GM23338 (cell line): ENCODE measurements around the gene PLEKHG5.

ENCODE experiments used
- CREB1 ChIP-seq: fragments of 250-450 bp; sonication (Bioruptor Pico); IDR thresholded peaks from 2 replicates; pipeline ENCODE4 v1.5.0; 2020; ENCODE audit warnings: low read depth, mild to moderate bottlenecking, moderate library complexity
- EZH2 ChIP-seq: fragments of 200-600 bp; sonication (generic); IDR thresholded peaks from one replicate; pipeline ENCODE4 v1.8.0; 2017; ENCODE audit warnings: antibody characterized with exemption, mild to moderate bottlenecking, low read depth; ENCODE audit not compliant: unreplicated experiment
- EZH2phosphoT487 ChIP-seq: fragments of 200-600 bp; sonication (generic); IDR thresholded peaks from one replicate; pipeline ENCODE4 v1.8.1; 2018; ENCODE audit warnings: antibody characterized with exemption; ENCODE audit not compliant: unreplicated experiment
- JUNB ChIP-seq: IDR thresholded peaks from one replicate; pipeline ENCODE4 v1.6.1; 2016; ENCODE audit warnings: antibody characterized with exemption; ENCODE audit not compliant: unreplicated experiment
- NANOG ChIP-seq: IDR thresholded peaks from 2 replicates; pipeline ENCODE4 v1.6.1; 2016; ENCODE audit warnings: antibody characterized with exemption, borderline replicate concordance
- POLR2AphosphoS5 ChIP-seq: IDR thresholded peaks from 2 replicates; pipeline ENCODE4 v1.6.1; 2016; ENCODE audit warnings: antibody characterized with exemption, low read depth
- STAT1 ChIP-seq: IDR thresholded peaks from one replicate; pipeline ENCODE4 v1.6.1; 2016; ENCODE audit warnings: antibody characterized with exemption; ENCODE audit not compliant: unreplicated experiment
- ZNF114 ChIP-seq: fragments of 250-450 bp; sonication (Bioruptor Pico); IDR thresholded peaks from 2 replicates; pipeline ENCODE4 v1.5.0; 2020; ENCODE audit warnings: mild to moderate bottlenecking, moderate library complexity
- ZNF462 ChIP-seq: fragments of 250-450 bp; sonication (Bioruptor Pico); IDR thresholded peaks from 2 replicates; pipeline ENCODE4 v1.5.0; 2020; ENCODE audit warnings: mild to moderate bottlenecking, moderate library complexity
- TF ChIP-seq, protein P1 (sequence below), 2 experiments: fragments of 200-600 bp in 1 of 2; sonication (generic) in 1 of 2; conservative IDR thresholded peaks; 2 replicates each; pipeline versions ENCODE4 v1.5.1 to v1.6.1; 2016 to 2017; ENCODE audit warnings: antibody characterized with exemption in 2 of 2, low read depth in 2 of 2, mild to moderate bottlenecking in 2 of 2, moderate library complexity in 1 of 2
- TF ChIP-seq, protein P2 (sequence below): IDR thresholded peaks from 2 replicates; pipeline ENCODE4 v1.6.1; 2016; ENCODE audit warnings: antibody characterized with exemption
- TF ChIP-seq, protein P3 (sequence below): IDR thresholded peaks from one replicate; pipeline ENCODE4 v1.6.1; 2018; ENCODE audit warnings: antibody characterized with exemption; ENCODE audit not compliant: unreplicated experiment

- TF ChIP-seq POLR2AphosphoS5 = no peak
- TF ChIP-seq, protein P1, sequence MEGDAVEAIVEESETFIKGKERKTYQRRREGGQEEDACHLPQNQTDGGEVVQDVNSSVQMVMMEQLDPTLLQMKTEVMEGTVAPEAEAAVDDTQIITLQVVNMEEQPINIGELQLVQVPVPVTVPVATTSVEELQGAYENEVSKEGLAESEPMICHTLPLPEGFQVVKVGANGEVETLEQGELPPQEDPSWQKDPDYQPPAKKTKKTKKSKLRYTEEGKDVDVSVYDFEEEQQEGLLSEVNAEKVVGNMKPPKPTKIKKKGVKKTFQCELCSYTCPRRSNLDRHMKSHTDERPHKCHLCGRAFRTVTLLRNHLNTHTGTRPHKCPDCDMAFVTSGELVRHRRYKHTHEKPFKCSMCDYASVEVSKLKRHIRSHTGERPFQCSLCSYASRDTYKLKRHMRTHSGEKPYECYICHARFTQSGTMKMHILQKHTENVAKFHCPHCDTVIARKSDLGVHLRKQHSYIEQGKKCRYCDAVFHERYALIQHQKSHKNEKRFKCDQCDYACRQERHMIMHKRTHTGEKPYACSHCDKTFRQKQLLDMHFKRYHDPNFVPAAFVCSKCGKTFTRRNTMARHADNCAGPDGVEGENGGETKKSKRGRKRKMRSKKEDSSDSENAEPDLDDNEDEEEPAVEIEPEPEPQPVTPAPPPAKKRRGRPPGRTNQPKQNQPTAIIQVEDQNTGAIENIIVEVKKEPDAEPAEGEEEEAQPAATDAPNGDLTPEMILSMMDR (conservative IDR thresholded peaks at IDR 0.05; ENCODE audit: low read depth in 2 of 2) = no peak
- TF ChIP-seq EZH2 = no peak
- no peak for TF ChIP-seq EZH2phosphoT487
- TF ChIP-seq JUNB = no peak
- no peak for TF ChIP-seq CREB1 (CRISPR knock-in tag)
- TF ChIP-seq, protein P2, sequence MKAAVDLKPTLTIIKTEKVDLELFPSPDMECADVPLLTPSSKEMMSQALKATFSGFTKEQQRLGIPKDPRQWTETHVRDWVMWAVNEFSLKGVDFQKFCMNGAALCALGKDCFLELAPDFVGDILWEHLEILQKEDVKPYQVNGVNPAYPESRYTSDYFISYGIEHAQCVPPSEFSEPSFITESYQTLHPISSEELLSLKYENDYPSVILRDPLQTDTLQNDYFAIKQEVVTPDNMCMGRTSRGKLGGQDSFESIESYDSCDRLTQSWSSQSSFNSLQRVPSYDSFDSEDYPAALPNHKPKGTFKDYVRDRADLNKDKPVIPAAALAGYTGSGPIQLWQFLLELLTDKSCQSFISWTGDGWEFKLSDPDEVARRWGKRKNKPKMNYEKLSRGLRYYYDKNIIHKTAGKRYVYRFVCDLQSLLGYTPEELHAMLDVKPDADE = no peak
- TF ChIP-seq, protein P3, sequence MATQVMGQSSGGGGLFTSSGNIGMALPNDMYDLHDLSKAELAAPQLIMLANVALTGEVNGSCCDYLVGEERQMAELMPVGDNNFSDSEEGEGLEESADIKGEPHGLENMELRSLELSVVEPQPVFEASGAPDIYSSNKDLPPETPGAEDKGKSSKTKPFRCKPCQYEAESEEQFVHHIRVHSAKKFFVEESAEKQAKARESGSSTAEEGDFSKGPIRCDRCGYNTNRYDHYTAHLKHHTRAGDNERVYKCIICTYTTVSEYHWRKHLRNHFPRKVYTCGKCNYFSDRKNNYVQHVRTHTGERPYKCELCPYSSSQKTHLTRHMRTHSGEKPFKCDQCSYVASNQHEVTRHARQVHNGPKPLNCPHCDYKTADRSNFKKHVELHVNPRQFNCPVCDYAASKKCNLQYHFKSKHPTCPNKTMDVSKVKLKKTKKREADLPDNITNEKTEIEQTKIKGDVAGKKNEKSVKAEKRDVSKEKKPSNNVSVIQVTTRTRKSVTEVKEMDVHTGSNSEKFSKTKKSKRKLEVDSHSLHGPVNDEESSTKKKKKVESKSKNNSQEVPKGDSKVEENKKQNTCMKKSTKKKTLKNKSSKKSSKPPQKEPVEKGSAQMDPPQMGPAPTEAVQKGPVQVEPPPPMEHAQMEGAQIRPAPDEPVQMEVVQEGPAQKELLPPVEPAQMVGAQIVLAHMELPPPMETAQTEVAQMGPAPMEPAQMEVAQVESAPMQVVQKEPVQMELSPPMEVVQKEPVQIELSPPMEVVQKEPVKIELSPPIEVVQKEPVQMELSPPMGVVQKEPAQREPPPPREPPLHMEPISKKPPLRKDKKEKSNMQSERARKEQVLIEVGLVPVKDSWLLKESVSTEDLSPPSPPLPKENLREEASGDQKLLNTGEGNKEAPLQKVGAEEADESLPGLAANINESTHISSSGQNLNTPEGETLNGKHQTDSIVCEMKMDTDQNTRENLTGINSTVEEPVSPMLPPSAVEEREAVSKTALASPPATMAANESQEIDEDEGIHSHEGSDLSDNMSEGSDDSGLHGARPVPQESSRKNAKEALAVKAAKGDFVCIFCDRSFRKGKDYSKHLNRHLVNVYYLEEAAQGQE = no peak
- TF ChIP-seq ZNF114 (CRISPR knock-in tag) = no peak
- TF ChIP-seq ZNF462 (CRISPR knock-in tag) = no peak
- TF ChIP-seq NANOG = no peak
- TF ChIP-seq STAT1 = no peak
Measured at GRCh38 chr1:6446665-6447015, 44.8 kb downstream of the PLEKHG5 start.
